ENCODE data around the gene SURF2.
A peak's percentile ranks its signal among the peaks of the same experiment; 100 is the strongest.
"Not testable (repeated sequence)": the region's sequence is repeated elsewhere in the genome, so short reads cannot be mapped to it uniquely, and the experiment has no call there.

Gene SURF2

DNA sequence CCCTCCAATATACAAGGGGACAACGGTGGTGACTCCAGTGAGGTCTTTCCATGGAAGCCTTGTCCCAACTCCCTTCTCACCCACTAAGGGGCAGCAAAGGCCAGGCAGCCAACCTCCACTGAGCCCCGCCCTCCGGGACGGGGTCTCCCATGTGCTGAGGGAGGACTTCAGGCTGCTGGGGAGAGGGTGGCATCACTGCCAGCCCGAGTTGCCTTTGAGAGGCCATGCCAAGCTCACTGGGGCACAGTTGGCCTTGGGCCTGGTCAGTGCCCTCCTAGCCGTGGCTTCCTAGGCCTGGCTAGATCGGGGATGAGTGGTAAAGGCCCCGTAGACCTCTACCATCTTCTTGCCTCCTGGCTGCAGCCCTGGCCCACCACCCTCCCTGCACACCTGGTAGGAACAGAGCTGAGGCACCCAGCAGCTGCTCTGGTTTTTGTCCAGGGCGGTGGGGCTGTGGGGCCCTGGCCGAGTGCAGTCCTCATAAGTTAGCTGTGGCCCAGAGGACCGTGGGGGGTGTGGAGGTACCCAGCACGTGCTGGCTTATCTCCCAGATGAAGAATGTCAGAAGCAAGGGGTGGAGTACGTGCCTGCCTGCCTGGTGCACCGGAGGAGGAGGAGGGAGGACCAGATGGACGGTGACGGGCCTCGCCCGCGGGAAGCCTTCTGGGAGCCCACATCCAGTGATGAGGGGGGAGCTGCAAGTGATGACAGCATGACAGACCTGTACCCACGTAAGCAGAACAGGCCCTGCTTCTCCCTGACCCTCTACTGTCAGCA lies 3.2 kb downstream of the SURF2 start:
- no peak for FAIRE-seq

DNA sequence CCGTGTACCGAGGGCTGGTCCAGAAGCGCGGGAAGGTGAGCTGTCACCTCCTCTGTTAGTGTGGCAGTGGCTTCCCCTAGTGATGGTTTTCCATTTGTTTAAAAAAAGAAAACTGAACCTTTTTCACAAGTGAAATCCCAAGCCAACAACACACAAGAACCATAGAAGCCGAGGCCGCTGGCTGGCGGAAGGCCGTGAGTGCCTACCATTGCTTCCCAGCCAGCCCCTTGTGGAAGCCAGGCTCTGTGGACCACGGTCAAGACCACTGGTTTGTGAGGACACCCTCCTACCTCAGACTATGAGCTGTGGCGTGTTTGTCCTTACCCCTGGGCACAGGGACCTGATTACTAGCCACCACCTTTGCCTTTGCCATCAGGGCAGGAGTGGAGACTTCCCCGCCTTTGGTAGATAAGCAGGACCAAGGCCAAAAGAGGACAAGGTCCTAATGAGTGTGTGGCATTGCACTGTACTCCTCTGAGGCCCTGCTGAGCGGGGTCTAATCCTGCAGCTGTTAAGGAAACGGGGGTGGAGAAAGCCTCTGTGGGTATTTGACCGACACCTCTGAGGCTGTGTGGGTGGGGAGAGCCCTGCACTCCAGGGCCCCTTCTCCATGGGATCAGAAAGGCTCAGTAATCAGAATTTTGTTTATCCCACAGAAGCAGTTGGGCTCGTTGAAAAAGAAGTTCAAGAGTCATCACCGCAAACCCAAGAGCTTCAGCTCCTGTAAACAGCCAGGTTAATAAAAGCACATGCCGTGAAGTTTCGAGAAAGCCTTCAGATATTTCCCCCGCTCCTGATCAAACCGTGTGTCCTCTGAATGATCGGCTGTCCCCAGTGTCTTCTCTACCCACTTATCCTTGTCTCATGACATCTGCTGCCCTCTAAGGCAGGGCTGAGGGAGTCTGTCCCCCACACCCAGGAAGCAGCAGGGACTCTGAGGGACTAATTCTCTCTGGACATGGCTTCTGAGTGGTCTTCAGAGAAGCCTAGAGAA lies 4.3 kb downstream of the SURF2 start:
- FAIRE-seq, result no peak

DNA sequence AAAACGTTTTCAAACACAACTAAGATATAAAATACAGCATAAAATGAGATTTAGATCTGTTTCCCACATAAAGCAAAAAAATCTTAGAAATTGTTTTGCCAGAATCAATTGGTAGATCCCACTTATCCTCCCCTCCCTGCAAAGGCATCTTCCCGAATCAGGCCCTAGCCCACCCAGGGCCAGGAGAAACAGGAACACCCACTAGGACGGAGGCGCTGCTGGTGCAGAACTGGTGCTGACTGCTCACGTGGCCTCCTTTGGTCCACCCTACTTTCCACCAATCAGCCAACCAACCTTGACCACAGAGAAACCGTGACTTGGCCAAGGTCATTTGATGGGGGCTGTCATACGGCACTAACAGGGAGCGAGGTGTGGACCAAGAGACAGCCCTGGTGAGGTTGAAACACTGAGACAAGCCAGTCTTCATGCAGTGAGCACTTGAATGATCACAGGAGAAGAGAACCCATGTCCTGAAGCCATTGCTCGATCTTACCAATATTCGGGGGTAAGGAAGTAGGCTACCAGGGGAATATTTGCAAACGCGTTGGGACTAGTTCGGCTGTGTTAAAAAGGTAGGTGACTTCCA lies 5.2 kb downstream of the SURF2 start:
- no peak for FAIRE-seq

DNA sequence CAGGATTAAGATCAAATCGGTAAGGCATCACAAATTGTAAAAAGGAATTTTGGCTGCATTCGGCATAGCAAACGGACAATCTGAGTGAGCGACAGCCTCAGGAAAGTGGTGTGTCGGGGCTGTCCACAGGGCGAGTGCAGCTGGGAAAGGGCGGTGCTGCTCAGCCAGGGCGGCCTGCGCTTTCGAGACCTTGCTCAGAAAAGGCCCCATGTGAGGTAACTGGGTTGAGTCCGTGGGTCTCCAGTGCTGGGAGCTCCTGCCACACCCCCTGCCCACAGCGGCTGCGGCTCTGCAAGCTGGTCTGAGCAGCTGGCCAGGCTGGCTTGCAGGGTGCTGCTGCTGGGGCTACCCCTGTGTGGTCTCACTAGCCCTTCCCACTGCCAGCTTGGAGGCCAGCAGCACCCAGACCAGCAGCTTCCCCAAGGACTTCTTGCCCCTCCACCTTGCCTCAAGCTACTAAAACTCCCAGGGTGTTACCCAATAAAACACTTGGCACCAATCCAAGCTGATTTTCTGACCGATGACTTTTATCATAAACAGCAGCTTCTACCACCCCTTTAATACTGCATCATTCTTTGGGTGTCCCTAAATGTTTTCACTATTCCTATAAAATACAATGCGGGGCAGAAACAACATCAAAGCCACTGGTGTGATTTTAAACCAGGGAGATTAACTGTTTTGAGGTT lies 6.2 kb downstream of the SURF2 start:
- no peak for FAIRE-seq

DNA sequence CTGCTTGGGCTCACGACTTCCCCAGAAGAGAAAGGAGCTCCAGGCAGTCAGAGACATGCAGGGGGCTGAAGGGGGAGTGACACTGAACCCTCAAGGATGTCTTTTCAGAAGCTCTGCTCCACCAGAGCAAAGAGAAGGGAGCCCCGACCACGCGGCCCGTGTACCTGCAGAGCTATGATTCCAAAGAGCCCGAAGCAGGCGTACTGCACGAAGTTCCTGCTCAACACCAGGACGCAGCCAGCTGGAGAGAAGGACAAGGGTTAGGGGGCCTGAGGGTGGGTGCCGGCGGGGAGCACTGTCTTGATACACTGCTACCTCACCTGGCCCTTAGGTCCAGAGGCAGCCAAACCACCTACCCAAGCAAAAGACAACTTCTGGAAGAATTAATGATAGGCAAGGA lies 10.1 kb downstream of the SURF2 start:
- no peak for FAIRE-seq

DNA sequence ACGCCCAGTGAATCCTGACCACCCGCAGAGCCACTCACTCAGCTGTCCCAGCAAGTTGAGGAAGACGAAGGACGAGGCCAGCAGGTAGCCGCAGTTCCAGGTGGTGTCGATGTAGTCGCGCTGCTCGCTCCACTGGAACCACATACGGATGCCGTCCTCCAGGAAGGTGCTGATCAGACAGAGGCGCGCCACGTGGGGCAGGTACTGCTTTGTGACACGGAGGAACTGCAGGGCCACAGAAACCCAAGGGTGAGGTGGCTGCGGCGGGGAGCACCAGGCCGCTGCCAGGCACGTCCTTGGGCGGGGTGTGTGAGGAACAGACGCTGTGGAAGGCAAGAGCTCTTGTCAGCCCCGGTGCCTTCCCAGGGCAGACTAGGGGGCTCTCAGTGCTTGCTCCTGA lies 10.9 kb downstream of the SURF2 start:
- no peak for FAIRE-seq

DNA sequence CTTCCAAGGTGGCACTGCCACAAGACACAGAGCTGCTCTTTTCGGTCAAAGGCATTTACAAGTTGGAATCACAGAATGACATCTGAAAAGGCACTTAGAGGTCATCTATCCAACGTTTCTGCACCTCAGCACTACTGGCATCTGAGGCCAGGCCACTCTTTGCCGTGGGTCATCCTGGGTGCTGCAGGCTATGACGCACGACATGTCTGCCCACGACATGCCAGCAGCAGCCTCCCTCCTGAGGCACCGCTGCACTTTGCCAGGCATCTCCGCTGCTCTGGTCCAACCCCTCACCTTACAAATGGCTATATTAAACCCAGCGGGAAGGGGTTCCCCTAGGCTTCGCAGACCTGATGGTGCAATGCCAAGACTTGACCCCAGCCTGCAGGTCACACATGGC lies 11.4 kb downstream of the SURF2 start:
- FAIRE-seq, result no peak

DNA sequence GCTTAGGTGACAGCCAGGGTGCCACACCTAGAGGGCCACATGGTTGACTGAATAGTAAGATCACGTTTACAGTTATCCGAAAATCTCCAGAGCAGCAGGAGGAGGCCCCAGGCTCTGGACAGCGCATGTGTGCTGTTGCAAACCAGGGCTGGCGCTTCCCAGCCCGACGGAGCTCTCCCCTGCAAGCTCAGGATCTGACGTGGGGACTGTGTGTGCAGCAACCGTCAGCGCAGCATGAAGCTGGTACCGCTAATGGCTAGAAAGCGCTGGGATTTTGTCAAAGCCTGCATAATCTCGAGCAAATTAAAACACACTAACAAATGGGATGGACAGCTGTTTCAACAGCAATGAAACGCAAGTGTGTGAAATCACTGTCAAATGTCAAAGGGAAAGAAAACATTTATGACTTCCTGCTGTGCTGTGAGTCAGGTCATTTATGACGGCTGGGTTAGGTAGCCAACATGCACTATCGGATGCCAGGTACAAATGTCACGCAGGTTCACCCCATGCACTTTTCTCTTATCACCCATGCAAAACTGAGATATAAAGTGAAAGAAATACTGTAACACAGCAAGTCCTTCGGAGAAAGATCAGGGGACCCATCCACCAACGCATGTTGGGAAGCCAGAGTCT lies 12.0 kb downstream of the SURF2 start:
- FAIRE-seq, result peak; percentile 88

DNA sequence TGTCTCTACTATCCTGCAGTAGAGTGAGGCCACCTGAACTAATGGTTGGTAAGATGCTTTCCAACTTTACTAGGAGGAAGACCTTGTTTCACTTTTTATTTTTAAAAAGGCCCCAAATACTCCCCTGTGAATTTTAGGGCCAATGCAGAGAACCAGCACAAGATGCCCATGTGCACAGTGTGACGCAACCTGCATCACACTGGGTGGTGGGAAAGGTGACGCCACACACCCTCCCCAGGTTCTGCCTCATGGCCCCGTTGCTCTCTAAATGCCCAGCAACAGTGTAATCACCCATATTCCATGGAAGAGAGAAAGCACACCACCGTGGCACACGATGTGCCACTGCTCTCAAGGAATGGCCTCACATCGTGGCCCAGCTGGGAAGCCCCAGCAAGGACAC lies 13.1 kb downstream of the SURF2 start:
- no peak for FAIRE-seq

DNA sequence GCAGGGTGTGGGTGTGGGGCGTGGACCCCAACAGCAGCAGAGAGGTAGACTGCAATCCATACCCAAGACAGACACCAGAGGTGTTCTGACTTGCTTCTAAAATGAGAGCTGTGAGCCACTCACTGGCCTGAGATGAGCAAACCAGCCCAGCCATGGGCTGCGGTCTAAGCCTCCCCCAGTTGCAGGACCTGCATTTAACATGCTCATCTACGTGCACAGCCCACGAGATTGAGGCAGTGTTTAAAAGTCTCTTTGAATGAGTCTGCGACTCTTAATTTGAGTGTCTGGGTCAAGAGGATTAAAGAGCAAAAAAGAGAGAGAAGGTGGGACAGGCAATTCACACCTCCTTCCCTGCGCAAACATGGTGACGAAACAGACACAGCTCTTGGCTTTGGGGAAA lies 13.6 kb downstream of the SURF2 start:
- no peak for FAIRE-seq

DNA sequence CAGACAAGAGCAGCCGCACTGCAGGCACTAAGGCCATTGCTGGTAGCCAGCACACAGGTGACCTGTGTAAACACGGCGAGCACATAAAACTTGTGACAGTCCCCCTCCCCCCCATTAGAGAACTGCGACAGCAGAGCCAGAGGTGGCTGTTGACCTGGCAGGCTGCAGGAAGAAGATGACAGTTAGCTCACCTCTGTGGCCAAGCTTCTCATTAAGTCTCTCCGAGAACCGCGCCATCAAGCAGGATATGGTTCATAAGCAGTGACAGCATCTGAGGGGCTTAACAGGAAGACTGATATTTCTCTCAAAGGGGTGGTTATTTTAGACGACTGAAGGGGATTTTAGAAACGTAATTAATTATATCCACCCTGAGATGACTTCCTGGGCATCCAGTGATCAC lies 14.3 kb downstream of the SURF2 start:
- no peak for FAIRE-seq

DNA sequence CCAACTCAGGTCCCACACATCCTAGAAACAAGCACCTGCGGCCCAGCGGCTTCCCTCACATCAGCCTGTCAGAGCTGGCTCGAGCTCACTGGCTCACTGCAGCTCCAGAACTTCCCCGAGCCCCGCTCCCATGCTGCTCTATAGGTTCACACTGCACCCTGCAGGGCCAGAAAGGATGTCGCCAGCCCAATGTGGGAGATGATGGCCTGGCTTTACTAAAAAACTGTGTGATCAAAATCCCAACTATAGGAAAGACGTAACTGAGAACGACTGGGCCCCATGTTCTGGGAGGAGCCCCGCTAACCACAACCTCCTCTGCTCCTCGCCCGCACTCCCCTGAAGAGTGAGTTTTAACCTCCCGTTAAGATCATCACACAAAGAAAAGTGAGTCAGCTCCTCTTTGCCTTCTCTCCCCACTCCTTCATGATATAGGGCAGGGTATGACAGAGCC lies 14.9 kb downstream of the SURF2 start:
- no peak for FAIRE-seq

DNA sequence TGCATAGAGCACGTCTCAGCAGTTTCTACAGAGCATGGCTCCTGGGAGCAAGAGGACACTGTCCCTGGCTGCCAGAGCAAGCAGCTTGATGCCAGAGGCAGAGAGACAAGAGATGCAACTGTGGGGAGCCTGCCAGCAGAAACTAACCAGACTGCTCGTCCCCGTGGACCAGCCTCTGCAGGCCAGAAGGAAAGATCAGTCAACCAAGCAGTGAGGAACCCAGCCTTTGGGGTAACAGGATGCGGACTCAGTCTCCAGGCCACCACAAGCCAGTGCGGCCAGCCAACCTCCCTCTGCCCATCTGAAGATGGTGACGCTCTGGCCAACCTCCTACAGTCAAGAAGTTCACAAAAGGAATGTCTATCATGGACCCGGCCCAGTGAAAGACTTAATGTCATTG lies 15.8 kb downstream of the SURF2 start:
- no peak for FAIRE-seq

DNA sequence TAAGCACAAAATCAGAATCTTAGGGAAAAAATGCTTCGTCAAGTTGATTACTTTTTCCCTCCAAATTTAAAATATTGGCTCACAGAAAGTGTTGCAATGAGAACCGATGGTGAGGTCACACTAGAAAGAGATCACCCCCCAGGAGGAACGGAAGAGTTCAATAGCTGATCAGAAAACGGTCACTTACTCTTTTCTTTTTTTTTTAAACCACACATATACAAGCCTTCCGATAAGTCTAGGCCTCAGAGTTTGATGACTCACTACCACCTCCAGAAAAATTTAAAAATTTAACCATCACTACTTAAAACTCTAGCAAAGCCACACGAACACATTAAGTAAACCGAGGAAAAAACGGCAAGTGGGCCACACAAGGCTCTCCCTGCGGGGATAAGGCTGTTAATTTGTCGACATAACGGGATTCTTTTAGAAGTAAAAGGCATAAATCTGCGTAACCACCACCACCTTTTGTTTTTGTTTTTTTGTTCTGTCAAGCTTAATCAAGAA lies 18.3 kb downstream of the SURF2 start:
- FAIRE-seq, result no peak

DNA sequence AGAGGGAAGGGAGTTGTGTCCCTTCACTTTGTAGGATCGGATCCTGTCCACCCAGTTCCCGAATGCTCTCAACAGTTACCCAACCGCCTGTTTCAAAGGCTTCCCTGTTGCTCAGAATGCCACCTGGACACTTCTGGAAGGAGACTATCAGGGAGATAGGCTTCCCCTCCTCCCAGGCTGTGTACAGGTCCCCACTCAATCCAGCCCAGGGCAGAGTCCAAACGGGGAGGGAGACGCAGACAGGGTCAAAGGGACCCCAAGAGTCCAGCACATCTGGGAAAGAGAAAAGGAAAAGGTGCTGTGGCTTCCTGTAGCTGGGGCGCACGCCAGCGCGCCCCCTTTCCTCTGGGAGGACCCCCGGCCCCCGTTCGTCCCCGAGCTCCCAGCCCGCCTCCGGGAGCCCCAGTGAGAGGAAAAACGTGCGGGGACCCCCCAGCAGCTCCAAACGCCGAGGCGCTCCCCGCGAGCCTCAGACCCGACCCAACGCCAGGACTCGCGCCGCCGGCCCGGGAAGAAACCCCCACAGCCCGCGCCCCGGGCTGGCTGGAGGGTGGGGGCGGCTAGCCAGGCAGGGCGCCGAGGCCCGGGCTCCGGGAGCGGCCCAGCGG lies 18.9 kb downstream of the SURF2 start:
- FAIRE-seq, result no peak

DNA sequence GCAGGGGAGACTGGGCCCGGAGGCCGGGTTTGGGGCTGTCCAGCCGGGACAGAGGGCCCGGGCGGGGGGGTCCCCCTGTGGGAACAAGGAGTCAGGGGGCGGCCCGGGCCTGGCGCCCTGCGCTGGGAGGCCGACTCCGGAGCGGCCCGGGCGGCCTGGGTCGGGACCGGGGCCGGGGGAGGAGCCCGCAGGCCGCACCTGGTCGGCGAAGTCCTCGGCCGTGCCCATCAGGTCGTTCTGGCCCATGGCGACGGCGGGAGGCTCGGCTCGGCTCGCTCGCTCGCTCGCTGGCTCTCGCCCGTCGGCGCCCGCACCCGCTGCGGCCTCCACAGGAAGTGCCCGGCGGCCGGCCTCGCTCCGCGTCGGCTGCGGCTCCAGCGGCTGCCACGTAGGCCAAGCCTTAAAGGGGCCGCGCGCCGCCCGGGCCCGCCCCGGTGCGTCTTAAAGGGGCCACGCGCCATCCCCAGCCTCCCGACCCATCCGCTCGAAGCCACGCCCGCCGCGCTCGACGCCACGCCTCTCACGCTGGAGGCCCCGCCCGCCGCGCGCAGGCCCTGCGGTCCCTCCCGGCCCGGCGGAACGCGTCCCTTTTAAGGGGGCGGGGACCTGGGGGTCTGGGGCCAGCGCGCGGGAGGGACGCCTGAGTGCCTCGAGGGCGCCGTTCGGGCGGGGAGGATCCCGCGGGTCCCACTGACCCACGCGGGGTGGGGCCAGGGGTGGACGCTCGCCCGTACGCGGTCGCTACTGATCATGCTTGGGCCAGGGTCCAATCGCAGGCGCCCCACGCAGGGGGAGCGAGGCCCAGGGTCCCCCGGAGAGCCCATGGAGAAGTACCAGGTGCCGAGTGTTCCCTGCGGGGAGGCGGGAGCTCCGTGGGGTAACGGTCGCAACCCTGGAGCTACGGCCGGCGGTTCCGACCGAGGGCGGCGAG lies 19.6 kb downstream of the SURF2 start, which contains the start of the genes STKLD1 and SURF4:
Gene STKLD1 (plus strand): TSS at position 643 of the 931 bp plus-strand sequence. CDS start 108 bp downstream, at position 751.
Gene SURF4 (minus strand): TSS at position 337 of the 931 bp plus-strand sequence. CDS start 91 bp downstream, at position 246.
- FAIRE-seq, result no peak

DNA sequence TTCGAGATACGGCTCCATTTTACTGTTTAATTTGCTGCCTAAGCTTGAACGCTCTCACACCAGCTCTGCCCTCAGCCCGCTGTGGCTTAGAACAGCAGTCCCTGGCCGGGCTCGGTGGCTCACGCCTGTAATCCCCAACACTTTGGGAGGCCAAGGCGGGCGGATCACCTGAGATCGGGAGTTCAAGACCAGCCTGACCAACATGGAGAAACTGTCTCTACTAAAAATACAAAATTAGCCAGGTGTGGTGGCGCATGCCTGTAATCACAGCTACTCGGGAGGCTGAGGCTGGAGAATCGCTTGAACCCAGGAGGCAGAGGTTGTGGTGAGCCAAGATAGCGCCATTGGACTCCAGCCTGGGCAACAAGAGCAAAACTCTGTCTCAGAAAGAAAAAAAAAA lies 20.9 kb downstream of the SURF2 start:
- not testable (repeated sequence) for FAIRE-seq

DNA sequence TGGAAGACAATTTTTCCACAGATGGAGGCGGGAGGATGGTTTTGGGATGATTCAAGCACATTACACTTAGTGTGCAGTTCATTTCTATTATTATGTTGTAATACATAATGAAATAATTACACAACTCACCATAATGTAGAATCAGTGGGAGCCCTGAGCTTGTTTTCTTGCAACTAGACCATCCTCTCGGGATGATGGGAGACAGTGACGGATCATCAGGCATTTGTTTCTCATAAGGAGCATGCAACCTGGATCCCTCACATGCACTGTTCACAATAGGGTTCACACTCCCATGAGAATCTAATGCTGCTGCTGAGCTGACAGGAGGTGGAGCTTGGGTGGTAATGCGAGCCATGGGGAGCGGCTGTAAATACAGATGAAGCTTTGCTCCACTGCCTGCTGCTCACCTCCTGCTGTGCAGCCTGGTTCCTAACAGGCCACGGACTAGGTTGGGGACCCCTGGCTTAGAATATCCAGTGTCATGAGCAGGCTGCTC lies 21.4 kb downstream of the SURF2 start:
- no peak for FAIRE-seq

DNA sequence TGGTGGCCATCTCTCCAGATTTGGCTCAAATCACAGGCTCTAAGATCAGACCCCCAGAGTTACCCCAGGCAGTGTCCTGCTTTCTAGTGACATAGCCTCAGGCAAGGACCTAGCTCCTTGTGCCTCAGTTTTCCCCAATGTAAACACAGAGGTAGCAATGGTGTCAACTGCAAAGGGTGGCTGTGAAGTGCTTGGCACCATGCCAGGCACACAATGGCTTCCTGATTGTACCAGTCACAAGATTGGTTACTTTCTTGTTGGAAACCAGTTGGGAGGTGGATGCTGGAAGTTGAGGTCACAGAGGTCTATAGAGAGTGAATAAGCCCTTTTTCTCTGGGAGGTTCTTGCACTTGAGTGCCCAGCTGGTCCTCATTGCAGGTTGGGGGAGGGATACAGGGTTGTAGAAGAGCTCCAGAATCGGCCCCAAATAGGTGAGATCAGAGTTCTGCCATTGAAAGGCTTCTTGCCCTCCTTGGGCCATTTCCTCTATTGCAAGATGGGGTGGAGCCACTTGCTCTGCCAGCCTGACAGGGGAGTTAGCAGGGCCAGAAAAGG lies 22.1 kb downstream of the SURF2 start:
- FAIRE-seq, result no peak

Data from islet of Langerhans (tissue), 1 donor.